ENCODE results near the gene MICA. TPM values are rescaled to one million over a fixed set of nuclear protein-coding genes. Genes with fewer than 3 reads are reported as not detected.

The MICA gene
- polyA plus RNA-seq, 3 donors, result 12.0 to 14.8 (median 14.3) TPM

Other genes with a start within 250 kb of the MICA start
- gene CCHCR1, start 245.8 kb upstream of the MICA start, polyA plus RNA-seq, result 10 to 100 TPM in 1 of 3 donors, 1 to 10 TPM in 2; 6.1 to 11.0 (median 7.4) TPM
- gene TCF19, start 245.0 kb upstream of the MICA start, polyA plus RNA-seq, result 1 to 10 TPM; 1.4 to 3.9 (median 2.4) TPM
- gene POU5F1, start 232.9 kb upstream of the MICA start, polyA plus RNA-seq, result 1 to 10 TPM in 2 of 3 donors, under 1 TPM in 1; 0.79 to 4.9 (median 1.4) TPM
- 100 to 1,000 TPM; 119 to 485 (median 257) TPM for gene HLA-C, start 131.5 kb upstream of the MICA start, polyA plus RNA-seq
- 1,000 to 10,000 TPM in 1 of 3 donors, 100 to 1,000 TPM in 2; 379 to 1,027 (median 723) TPM for gene HLA-B, start 46.4 kb upstream of the MICA start, polyA plus RNA-seq
- 1 to 10 TPM in 1 of 3 donors, under 1 TPM in 2; 0.53 to 3.3 (median 0.95) TPM for gene MICB, start 94.5 kb downstream of the MICA start, polyA plus RNA-seq
- gene MCCD1, start 125.4 kb downstream of the MICA start, polyA plus RNA-seq, result not detected
- gene DDX39B, start 138.4 kb downstream of the MICA start, polyA plus RNA-seq, result 100 to 1,000 TPM; 315 to 359 (median 351) TPM
- 1 to 10 TPM in 1 of 3 donors, under 1 TPM in 2; 0.48 to 1.8 (median 0.81) TPM for gene ATP6V1G2, start 143.0 kb downstream of the MICA start, polyA plus RNA-seq
- gene NFKBIL1, start 144.0 kb downstream of the MICA start, polyA plus RNA-seq, result 10 to 100 TPM; 21.5 to 40.3 (median 25.0) TPM
- under 1 TPM in 2 of 3 donors, not detected in 1; 0.08 to 0.21 TPM for gene LTA, start 168.7 kb downstream of the MICA start, polyA plus RNA-seq
- 1 to 10 TPM in 1 of 3 donors, under 1 TPM in 2; 0.16 to 1.1 (median 0.56) TPM for gene TNF, start 172.0 kb downstream of the MICA start, polyA plus RNA-seq
- 1 to 10 TPM; 1.9 to 6.7 (median 5.3) TPM for gene LTB, start 178.8 kb downstream of the MICA start, polyA plus RNA-seq
- gene LST1, start 182.7 kb downstream of the MICA start, polyA plus RNA-seq, result 10 to 100 TPM in 2 of 3 donors, 1 to 10 TPM in 1; 3.1 to 41.1 (median 32.1) TPM
- gene NCR3, start 189.4 kb downstream of the MICA start, polyA plus RNA-seq, result under 1 TPM in 2 of 3 donors, not detected in 1; 0.14 to 0.39 TPM
- 100 to 1,000 TPM in 1 of 3 donors, 10 to 100 TPM in 1, 1 to 10 TPM in 1; 7.9 to 180 (median 63.1) TPM for gene AIF1, start 211.6 kb downstream of the MICA start, polyA plus RNA-seq
- 100 to 1,000 TPM in 2 of 3 donors, 10 to 100 TPM in 1; 47.8 to 112 (median 110) TPM for gene PRRC2A, start 217.1 kb downstream of the MICA start, polyA plus RNA-seq
- 100 to 1,000 TPM; 109 to 202 (median 189) TPM for gene BAG6, start 249.1 kb downstream of the MICA start, polyA plus RNA-seq

Data from adipose tissue (tissue), 3 donors.